Endothelial cell (in vitro differentiated cells): ENCODE results near the gene ZMIZ1. TPM values are rescaled to one million over a fixed set of nuclear protein-coding genes. Genes with fewer than 3 reads are reported as not detected.

Experiments
- DNase-seq: peaks from one replicate; pipeline ENCODE4 v3.0.0; 2021; ENCODE audit warnings: low spot score
- H3K27ac Mint-ChIP-seq: one replicate; pipeline ENCODE4 v1.8.0; 2021; ENCODE audit warnings: mixed read lengths, inconsistent platforms; ENCODE audit not compliant: unreplicated experiment
- H3K27me3 Mint-ChIP-seq: one replicate; pipeline ENCODE4 v1.8.0; 2021; ENCODE audit warnings: mild to moderate bottlenecking, moderate library complexity, mixed read lengths, inconsistent platforms; ENCODE audit not compliant: unreplicated experiment
- H3K36me3 Mint-ChIP-seq: one replicate; pipeline ENCODE4 v1.8.0; 2021; ENCODE audit warnings: mild to moderate bottlenecking, low read depth, mixed read lengths, inconsistent platforms; ENCODE audit not compliant: unreplicated experiment
- H3K4me1 Mint-ChIP-seq: one replicate; pipeline ENCODE4 v1.8.0; 2021; ENCODE audit warnings: mild to moderate bottlenecking, mixed read lengths, inconsistent platforms; ENCODE audit not compliant: unreplicated experiment
- H3K4me3 Mint-ChIP-seq: one replicate; pipeline ENCODE4 v1.8.0; 2021; ENCODE audit warnings: mild to moderate bottlenecking, mixed read lengths, inconsistent platforms; ENCODE audit not compliant: unreplicated experiment
- H3K9me3 Mint-ChIP-seq: one replicate; pipeline ENCODE4 v1.8.0; 2021; ENCODE audit warnings: mixed read lengths, inconsistent platforms; ENCODE audit not compliant: unreplicated experiment
- total RNA-seq: library from RNA; stranded (reverse); fragmentation: NEBNext Ultra II Directional; extraction: Animal tissue kit (Norgen Biotek cat#: 25700); gene quantifications from one replicate; pipeline ENCODE4 v1.2.1, GENCODE V29; 2021; ENCODE audit not compliant: unreplicated experiment
- TF ChIP-seq, protein P1 (sequence below): fragments of 200-600 bp; sonication (generic); IDR thresholded peaks from one replicate; pipeline ENCODE4 v1.5.0; 2021; ENCODE audit warnings: antibody characterized with exemption; ENCODE audit not compliant: unreplicated experiment

The ZMIZ1 gene
- total RNA-seq, 1 donor from 2014 or later: 102 TPM

DNA sequence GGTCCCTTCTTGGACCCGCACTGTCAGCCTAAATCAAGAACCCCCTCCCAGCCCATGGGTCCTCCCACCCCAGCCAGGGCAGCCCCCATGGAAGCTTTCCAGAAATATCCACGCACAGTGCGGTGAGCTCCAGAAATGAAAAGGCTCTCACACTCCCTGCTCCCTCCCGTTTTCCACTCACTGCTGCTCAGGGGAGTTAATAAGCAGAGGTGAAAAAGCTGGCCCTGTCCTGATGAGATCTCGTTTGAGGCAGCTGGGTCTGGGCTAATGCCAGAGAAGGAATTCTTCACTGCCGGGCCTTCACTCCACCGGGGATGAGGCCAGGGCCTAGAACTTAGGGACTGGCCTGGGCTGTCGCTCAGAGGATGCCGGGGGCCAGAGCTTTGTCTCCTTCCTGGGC, 102.2 kb downstream of the ZMIZ1 start:
- H3K9me3 Mint-ChIP-seq: no peaks in the 10 kb centered on the region
- DNase-seq: no peak
- TF ChIP-seq, protein P1, sequence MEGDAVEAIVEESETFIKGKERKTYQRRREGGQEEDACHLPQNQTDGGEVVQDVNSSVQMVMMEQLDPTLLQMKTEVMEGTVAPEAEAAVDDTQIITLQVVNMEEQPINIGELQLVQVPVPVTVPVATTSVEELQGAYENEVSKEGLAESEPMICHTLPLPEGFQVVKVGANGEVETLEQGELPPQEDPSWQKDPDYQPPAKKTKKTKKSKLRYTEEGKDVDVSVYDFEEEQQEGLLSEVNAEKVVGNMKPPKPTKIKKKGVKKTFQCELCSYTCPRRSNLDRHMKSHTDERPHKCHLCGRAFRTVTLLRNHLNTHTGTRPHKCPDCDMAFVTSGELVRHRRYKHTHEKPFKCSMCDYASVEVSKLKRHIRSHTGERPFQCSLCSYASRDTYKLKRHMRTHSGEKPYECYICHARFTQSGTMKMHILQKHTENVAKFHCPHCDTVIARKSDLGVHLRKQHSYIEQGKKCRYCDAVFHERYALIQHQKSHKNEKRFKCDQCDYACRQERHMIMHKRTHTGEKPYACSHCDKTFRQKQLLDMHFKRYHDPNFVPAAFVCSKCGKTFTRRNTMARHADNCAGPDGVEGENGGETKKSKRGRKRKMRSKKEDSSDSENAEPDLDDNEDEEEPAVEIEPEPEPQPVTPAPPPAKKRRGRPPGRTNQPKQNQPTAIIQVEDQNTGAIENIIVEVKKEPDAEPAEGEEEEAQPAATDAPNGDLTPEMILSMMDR: no peak
- H3K4me1 Mint-ChIP-seq: peaks cover 16% of the 10 kb centered on the region
- H3K36me3 Mint-ChIP-seq: peaks cover 14% of the 10 kb centered on the region
- no peak overlapping the region for H3K4me3 Mint-ChIP-seq
- peaks cover 25% of the 10 kb centered on the region for H3K27me3 Mint-ChIP-seq
- H3K27ac Mint-ChIP-seq: no peak overlapping the region

GRCh38 chr10:79171504-79171903, 102.7 kb downstream of the ZMIZ1 start:
- H3K27me3 Mint-ChIP-seq: peaks cover 27% of the 10 kb centered on the region
- no peaks in the 10 kb centered on the region for H3K9me3 Mint-ChIP-seq
- H3K4me3 Mint-ChIP-seq: peak overlapping the region; percentile 34
- H3K27ac Mint-ChIP-seq: no peak overlapping the region
- peaks cover 21% of the 10 kb centered on the region for H3K4me1 Mint-ChIP-seq
- no peak for DNase-seq
- H3K36me3 Mint-ChIP-seq: peaks cover 12% of the 10 kb centered on the region
- TF ChIP-seq, protein P1: no peak

GRCh38 chr10:79172881-79173280, 104.1 kb downstream of the ZMIZ1 start:
- no peaks in the 10 kb centered on the region for H3K9me3 Mint-ChIP-seq
- H3K27ac Mint-ChIP-seq: no peak overlapping the region
- H3K27me3 Mint-ChIP-seq: peaks cover 26% of the 10 kb centered on the region
- TF ChIP-seq, protein P1: no peak
- H3K4me1 Mint-ChIP-seq: peaks cover 35% of the 10 kb centered on the region
- no peak overlapping the region for H3K4me3 Mint-ChIP-seq
- peaks cover 7% of the 10 kb centered on the region for H3K36me3 Mint-ChIP-seq
- no peak for DNase-seq

DNA sequence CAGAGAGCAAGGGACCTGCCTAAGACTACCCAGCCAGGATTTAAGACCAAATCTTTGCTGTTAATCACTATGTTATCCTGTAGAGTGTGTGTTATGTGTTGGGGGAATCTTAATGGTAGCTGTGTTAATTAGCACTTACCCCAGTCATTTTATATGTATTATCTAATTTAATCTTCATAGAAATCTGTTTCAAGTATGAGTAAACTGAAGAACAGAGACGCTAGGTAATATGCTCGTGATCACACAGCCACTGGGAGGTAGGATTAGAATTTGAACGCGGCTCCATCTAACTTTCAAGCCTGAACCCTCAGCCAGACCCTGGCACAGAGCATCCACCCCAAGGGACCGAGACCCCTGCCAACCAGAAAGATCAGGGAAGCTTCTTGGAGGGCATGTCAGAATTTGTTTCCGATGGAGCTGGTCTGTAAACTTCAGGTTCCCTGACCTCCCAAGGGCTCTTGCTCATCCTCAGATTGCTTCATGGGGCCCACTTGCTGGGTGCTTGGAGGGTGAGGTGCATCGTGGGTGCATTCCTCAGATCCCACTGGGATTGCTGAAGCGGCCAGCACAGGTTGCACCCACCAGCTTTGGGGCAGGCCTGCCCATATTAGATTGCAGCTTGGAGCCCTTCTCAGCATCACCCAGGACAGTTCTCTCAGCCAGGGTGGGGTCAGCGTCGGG, 105.0 kb downstream of the ZMIZ1 start:
- peaks cover 23% of the 10 kb centered on the region for H3K27me3 Mint-ChIP-seq
- no peaks in the 10 kb centered on the region for H3K9me3 Mint-ChIP-seq
- no peak overlapping the region for H3K27ac Mint-ChIP-seq
- H3K36me3 Mint-ChIP-seq: peaks cover 7% of the 10 kb centered on the region
- H3K4me1 Mint-ChIP-seq: peaks cover 43% of the 10 kb centered on the region
- no peak for DNase-seq
- TF ChIP-seq, protein P1: no peak
- no peak overlapping the region for H3K4me3 Mint-ChIP-seq

DNA sequence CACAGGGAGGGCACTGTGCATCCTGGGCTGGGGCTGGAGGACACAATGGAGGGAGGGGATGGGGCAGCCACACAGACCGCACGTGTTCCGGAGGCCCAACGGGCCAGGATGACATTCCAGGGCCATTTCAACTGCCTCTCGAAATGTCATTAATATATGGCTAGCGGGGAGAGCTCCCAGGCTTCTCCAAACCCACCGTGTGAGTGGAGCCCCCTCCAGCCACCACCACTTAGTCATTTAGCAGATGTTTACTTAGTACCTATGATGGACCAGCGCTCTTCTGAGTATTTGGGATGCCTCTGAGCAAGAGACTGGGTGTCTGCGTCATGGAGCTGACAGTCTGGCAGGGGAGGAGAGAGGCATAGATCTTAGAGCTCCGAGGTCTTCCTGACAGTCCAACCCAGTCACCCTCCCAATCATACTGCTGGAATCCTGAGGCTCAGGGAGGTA, 107.3 kb downstream of the ZMIZ1 start:
- H3K27ac Mint-ChIP-seq: peak overlapping the region; percentile 82
- TF ChIP-seq, protein P1: no peak
- peaks cover 23% of the 10 kb centered on the region for H3K27me3 Mint-ChIP-seq
- DNase-seq: no peak
- H3K4me3 Mint-ChIP-seq: no peak overlapping the region
- no peaks in the 10 kb centered on the region for H3K9me3 Mint-ChIP-seq
- peaks cover 59% of the 10 kb centered on the region for H3K4me1 Mint-ChIP-seq
- peaks cover 3% of the 10 kb centered on the region for H3K36me3 Mint-ChIP-seq
